Mucosa of rectum (tissue), 2 donors: Measurements from ENCODE around the gene AQP5.

Experiments
- H3K27ac ChIP-seq, 2 donors: one replicate each; pipeline ENCODE4 v1.7.0; 2013; ENCODE audit warnings: inconsistent platforms in 2 of 2, low read depth in 2 of 2, low read length in 2 of 2
- H3K27me3 ChIP-seq, 2 donors: one replicate each; pipeline ENCODE4 v1.7.0; 2013; ENCODE audit warnings: low read length in 2 of 2; ENCODE audit not compliant: control insufficient read depth in 2 of 2, insufficient read depth in 2 of 2
- H3K36me3 ChIP-seq, 2 donors: one replicate each; pipeline ENCODE4 v1.7.0; 2013; ENCODE audit warnings: low read length in 2 of 2; ENCODE audit not compliant: control insufficient read depth in 2 of 2, insufficient read depth in 2 of 2
- H3K4me1 ChIP-seq, 2 donors: one replicate each; pipeline ENCODE4 v1.7.0; 2013; ENCODE audit warnings: low read length in 2 of 2, mild to moderate bottlenecking in 1 of 2; ENCODE audit not compliant: control insufficient read depth in 2 of 2, insufficient read depth in 2 of 2
- H3K4me3 ChIP-seq, 2 donors: one replicate each; pipeline ENCODE4 v1.7.0; 2013; ENCODE audit warnings: low read length in 2 of 2
- H3K9ac ChIP-seq, 2 donors: one replicate each; pipeline ENCODE4 v1.7.0; 2013; ENCODE audit warnings: low read length in 2 of 2, low read depth in 1 of 2, mild to moderate bottlenecking in 1 of 2
- H3K9me3 ChIP-seq, 2 donors: one replicate each; pipeline ENCODE4 v1.7.0; 2013; ENCODE audit warnings: low read length in 2 of 2; ENCODE audit not compliant: control insufficient read depth in 2 of 2
- donor health status: healthy.
- donor health status: Normal muscosa, but diverticular disease.

AQP5 gene

DNA sequence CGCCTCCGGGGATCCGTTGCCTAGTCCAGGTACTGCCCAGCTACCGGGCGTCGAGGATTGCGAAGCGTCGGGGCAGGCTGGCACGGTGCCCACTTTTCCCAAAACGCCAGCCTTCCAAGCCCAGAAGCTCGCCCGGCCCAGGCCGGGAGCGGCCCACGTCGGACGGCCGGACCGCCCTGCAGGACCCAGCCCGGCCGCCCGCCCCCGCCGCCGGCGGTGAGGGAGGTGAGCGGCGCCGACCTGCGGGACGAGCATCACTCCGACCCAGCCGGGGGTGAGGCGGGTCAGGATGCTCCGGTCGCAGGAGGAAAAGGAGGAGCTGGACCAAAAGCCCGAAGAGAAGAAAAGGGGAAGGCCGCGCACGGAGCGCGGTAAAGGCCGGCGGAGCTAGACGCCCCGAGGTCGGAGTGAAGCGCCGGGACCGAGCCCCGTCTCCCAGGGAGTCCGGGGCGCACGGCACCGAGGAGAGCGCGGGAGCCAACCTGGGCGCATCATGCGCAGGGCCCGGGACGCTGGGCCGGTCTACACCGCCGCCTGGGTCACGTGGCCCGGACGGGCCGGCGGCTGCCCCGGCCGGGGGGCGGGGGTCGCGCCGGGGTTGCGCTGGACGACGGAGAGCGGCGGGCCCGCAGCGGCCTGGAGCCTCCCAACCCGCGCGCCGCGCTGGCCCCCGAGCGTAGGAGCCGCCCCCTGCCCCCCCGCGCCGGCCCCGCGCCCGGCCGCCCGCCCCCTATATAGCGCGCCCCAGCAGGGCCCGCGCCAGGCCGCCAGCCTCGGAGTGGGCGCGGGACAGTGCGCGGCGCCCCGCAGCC is at the start of gene AQP5:
TSS of gene AQP5 (plus strand) at position 762 of the 812 bp plus-strand sequence. CDS start 146 bp downstream, outside the sequence.
- peaks cover 33 to 39% of the 10 kb centered on the region in 2 donors for H3K27me3 ChIP-seq
- no peak within 1 kb of the TSS for H3K27ac ChIP-seq

GRCh38 chr12:49912345-49913255 is 49.1 kb upstream of the AQP5 start:
- H3K27ac ChIP-seq: no peak overlapping the region

More for the DNA sequence above, at the start of gene AQP5:
- Histone ChIP-seq H3K36me3 (no peaks in the 10 kb centered on the region), H3K9ac (no peak within 1 kb of the TSS), H3K4me1 (peaks cover 2% of the 10 kb centered on the region in 2 donors), H3K9me3 (no peaks in the 10 kb centered on the region), H3K4me3 (no peak within 1 kb of the TSS)

GRCh38 chr12:49916129-49916919 is 45.3 kb upstream of the AQP5 start:
- Histone ChIP-seq H3K4me1 (no peaks in the 10 kb centered on the region), H3K27me3 (no peaks in the 10 kb centered on the region), H3K36me3 (no peaks in the 10 kb centered on the region), H3K27ac (no peak overlapping the region), H3K4me3 (no peak overlapping the region), H3K9me3 (no peaks in the 10 kb centered on the region), H3K9ac (no peak overlapping the region)

More at GRCh38 chr12:49912345-49913255, 49.1 kb upstream of the AQP5 start:
- no peak overlapping the region for H3K4me3 ChIP-seq
- no peaks in the 10 kb centered on the region for H3K27me3 ChIP-seq
- no peaks in the 10 kb centered on the region for H3K36me3 ChIP-seq
- H3K4me1 ChIP-seq: no peaks in the 10 kb centered on the region
- no peak overlapping the region for H3K9ac ChIP-seq
- no peaks in the 10 kb centered on the region for H3K9me3 ChIP-seq

DNA sequence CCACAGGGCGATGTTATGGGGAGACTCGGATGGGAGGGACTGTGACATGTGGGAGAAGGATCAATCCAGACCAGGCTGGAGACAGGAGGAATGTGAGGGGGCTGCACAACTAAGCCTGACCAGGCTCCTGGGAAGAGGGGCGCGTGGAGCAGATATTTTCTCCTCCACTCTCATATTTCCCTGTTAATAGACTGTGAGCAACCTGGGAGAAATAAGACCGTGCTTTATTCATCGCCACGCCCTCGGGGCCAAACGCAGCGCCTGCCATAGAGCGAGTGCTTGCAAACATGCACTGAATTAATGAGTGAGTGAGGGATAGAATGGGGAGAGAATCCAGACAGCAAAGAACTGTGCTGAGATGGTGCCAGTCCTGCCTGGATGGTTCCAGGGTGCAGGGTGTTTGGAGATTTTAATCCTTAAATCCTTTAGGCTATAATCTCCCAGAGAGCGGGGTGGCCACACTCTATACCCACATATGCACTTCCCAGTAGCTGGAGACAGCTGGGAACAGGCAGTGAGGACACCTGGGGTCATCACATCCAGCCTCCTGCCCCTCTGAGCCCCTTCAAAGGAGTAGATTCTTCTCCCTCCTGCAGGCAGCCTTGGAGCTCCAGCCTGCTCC is 44.4 kb upstream of the AQP5 start:
- Histone ChIP-seq H3K4me1 (no peaks in the 10 kb centered on the region), H3K27me3 (no peaks in the 10 kb centered on the region), H3K9ac (no peak overlapping the region), H3K4me3 (no peak overlapping the region), H3K9me3 (no peaks in the 10 kb centered on the region), H3K27ac (no peak overlapping the region), H3K36me3 (no peaks in the 10 kb centered on the region)

DNA sequence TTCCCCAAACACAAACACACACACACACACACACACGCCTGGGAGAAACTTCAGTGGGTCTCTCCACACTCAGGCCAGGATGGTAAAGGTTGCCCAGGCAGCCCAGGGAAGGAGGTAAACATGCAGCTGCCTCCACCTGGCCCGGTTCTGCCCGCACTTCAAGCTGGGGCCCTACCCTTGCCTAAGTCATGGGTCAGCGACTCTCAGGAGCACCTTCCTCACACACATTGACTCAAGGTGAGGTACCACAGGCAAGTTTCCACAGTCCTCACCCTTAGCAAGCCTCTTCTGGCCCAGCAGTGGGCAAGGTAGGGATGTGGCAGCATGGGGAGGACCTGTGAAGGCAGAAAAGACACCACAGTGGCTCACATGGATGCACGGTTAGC is 43.9 kb upstream of the AQP5 start:
- Histone ChIP-seq H3K4me1 (no peaks in the 10 kb centered on the region), H3K27me3 (no peaks in the 10 kb centered on the region), H3K27ac (no peak overlapping the region), H3K4me3 (no peak overlapping the region), H3K36me3 (no peaks in the 10 kb centered on the region), H3K9ac (no peak overlapping the region), H3K9me3 (no peaks in the 10 kb centered on the region)

DNA sequence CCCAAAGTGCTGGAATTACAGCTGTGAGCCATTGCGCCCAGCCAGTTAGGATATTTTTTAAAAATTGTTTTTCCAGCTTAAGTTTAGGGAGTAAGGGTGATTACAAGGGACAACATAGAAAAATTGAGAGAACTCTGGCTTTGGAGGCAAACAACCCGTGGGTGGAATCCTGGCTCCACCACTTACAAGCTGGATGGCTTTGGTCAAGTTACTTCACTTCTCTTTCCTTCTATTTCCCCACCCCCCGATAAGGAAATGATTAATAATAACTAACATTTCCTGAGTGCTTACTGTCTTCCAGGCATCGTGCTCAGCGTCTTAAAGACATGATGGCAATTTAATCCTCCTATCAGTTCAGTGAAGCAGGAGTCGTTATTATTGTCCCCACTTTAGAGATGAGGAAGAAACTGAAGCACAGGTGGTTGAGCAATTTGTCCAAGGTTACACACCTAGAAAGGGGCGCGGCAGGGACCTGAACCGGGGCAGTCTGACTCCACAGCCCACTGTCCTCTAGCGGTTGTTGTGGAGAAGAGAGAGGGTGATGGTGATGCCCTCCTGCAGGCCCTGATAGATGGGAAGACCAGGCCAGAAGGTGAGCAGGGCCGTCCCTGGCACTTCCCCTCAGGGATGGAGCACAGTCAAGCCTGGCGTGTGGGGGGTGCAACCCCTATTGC is 41.3 kb upstream of the AQP5 start:
- Histone ChIP-seq H3K9ac (no peak overlapping the region), H3K27ac (no peak overlapping the region), H3K4me1 (no peaks in the 10 kb centered on the region), H3K9me3 (no peaks in the 10 kb centered on the region), H3K36me3 (no peaks in the 10 kb centered on the region), H3K4me3 (no peak overlapping the region), H3K27me3 (no peaks in the 10 kb centered on the region)

DNA sequence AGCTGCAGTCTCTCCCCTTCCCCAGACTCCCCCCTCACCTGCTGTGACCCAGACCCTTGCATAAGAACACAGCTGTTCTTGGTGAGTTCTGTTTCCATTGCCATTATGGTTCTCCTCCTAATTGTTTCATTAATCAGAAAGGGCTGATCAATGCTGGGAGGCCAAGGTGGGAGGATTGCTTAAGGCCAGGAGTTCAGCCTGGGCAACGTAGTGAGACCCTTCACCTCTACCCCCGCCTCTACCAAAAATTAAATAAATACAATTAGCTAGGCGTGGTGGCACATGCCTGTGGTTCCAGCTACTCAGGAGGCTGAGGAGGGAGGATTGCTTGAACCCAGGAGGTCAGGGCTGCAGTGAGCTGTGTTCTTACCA is 40.8 kb upstream of the AQP5 start:
- Histone ChIP-seq H3K27ac (no peak overlapping the region), H3K4me3 (no peak overlapping the region), H3K36me3 (no peaks in the 10 kb centered on the region), H3K4me1 (no peaks in the 10 kb centered on the region), H3K9ac (no peak overlapping the region), H3K27me3 (no peaks in the 10 kb centered on the region), H3K9me3 (no peaks in the 10 kb centered on the region)

- no peaks in the 10 kb centered on the region for H3K36me3 ChIP-seq
- H3K27ac ChIP-seq: no peak overlapping the region
- no peaks in the 10 kb centered on the region for H3K4me1 ChIP-seq
- no peaks in the 10 kb centered on the region for H3K9me3 ChIP-seq
- H3K4me3 ChIP-seq: no peak overlapping the region
- H3K9ac ChIP-seq: no peak overlapping the region
- H3K27me3 ChIP-seq: no peaks in the 10 kb centered on the region
Observed at GRCh38 chr12:49921299-49921698, 40.4 kb upstream of the AQP5 start.

- H3K9ac ChIP-seq: no peak overlapping the region
- H3K27me3 ChIP-seq: no peaks in the 10 kb centered on the region
- H3K9me3 ChIP-seq: no peaks in the 10 kb centered on the region
- H3K4me1 ChIP-seq: no peaks in the 10 kb centered on the region
- H3K27ac ChIP-seq: no peak overlapping the region
- H3K36me3 ChIP-seq: no peaks in the 10 kb centered on the region
- no peak overlapping the region for H3K4me3 ChIP-seq
Observed at GRCh38 chr12:49921936-49922335, 39.7 kb upstream of the AQP5 start.
